HEK293 (cell line): Measurements from ENCODE around the gene MRTFA.

Experiments
- BCL11B ChIP-seq: fragments of 450-650 bp; formaldehyde crosslinking; IDR thresholded peaks from 2 replicates; pipeline ENCODE4 v1.5.1; 2016; ENCODE audit warnings: low read depth, missing biosample characterization, missing genetic modification characterization
- GLIS2 ChIP-seq: fragments of 450-650 bp; formaldehyde crosslinking; IDR thresholded peaks from 2 replicates; pipeline ENCODE4 v1.5.1; 2016; ENCODE audit warnings: missing biosample characterization, missing genetic modification characterization
- KLF16 ChIP-seq: fragments of 450-650 bp; formaldehyde crosslinking; IDR thresholded peaks from 2 replicates; pipeline ENCODE4 v1.5.1; 2017; ENCODE audit warnings: missing biosample characterization, missing genetic modification characterization
- KLF7 ChIP-seq: fragments of 450-650 bp; formaldehyde crosslinking; IDR thresholded peaks from 2 replicates; pipeline ENCODE4 v1.5.1; 2016; ENCODE audit warnings: missing biosample characterization, missing genetic modification characterization, borderline replicate concordance
- KLF9 ChIP-seq: fragments of 450-650 bp; formaldehyde crosslinking; IDR thresholded peaks from 2 replicates; pipeline ENCODE4 v1.5.1; 2016; ENCODE audit warnings: missing biosample characterization, missing genetic modification characterization, low read depth
- MEIS1 ChIP-seq: sonication (generic); formaldehyde crosslinking; IDR thresholded peaks from 2 replicates; pipeline ENCODE4 v1.8.1; 2022; ENCODE audit warnings: missing genetic modification reagents, mild to moderate bottlenecking, borderline replicate concordance
- ZEB2 ChIP-seq: fragments of 450-650 bp; formaldehyde crosslinking; IDR thresholded peaks from 2 replicates; pipeline ENCODE4 v1.5.1; 2016; ENCODE audit warnings: missing biosample characterization, missing genetic modification characterization
- ZFP37 ChIP-seq: fragments of 450-650 bp; formaldehyde crosslinking; IDR thresholded peaks from 2 replicates; pipeline ENCODE4 v1.5.1; 2016; ENCODE audit warnings: missing biosample characterization, missing genetic modification characterization
- ZNF133 ChIP-seq: fragments of 450-650 bp; formaldehyde crosslinking; IDR thresholded peaks from 2 replicates; pipeline ENCODE4 v1.5.1; 2016; ENCODE audit warnings: missing biosample characterization, missing genetic modification characterization
- ZNF366 ChIP-seq: fragments of 450-650 bp; formaldehyde crosslinking; conservative IDR thresholded peaks from 2 replicates; pipeline ENCODE4 v1.5.1; 2016; ENCODE audit warnings: missing biosample characterization, missing genetic modification characterization
- ZNF391 ChIP-seq: fragments of 450-650 bp; formaldehyde crosslinking; IDR thresholded peaks from 2 replicates; pipeline ENCODE4 v1.5.1; 2016; ENCODE audit warnings: low read depth, missing biosample characterization, missing genetic modification characterization, borderline replicate concordance
- ZNF394 ChIP-seq: fragments of 450-650 bp; formaldehyde crosslinking; IDR thresholded peaks from 2 replicates; pipeline ENCODE4 v1.5.1; 2016; ENCODE audit warnings: missing biosample characterization, missing genetic modification characterization, mild to moderate bottlenecking, moderate library complexity, borderline replicate concordance
- ZNF510 ChIP-seq: fragments of 450-650 bp; formaldehyde crosslinking; IDR thresholded peaks from 2 replicates; pipeline ENCODE4 v1.5.1; 2018; ENCODE audit warnings: mild to moderate bottlenecking, missing genetic modification characterization, missing biosample characterization; ENCODE audit not compliant: insufficient replicate concordance
- ZNF549 ChIP-seq: fragments of 450-650 bp; IDR thresholded peaks from 2 replicates; pipeline ENCODE4 v1.5.1; 2018; ENCODE audit warnings: missing biosample characterization, missing genetic modification characterization, mild to moderate bottlenecking, inconsistent platforms, moderate library complexity
- ZNF555 ChIP-seq: fragments of 450-650 bp; formaldehyde crosslinking; conservative IDR thresholded peaks from 2 replicates; pipeline ENCODE4 v1.5.1; 2017; ENCODE audit warnings: missing biosample characterization, mild to moderate bottlenecking, missing genetic modification characterization, inconsistent platforms
- ZNF670 ChIP-seq: fragments of 450-650 bp; formaldehyde crosslinking; IDR thresholded peaks from 2 replicates; pipeline ENCODE4 v1.5.1; 2016; ENCODE audit warnings: missing biosample characterization, missing genetic modification characterization, low read depth
- ZNF776 ChIP-seq: fragments of 450-650 bp; formaldehyde crosslinking; IDR thresholded peaks from 2 replicates; pipeline ENCODE4 v1.5.0; 2017; ENCODE audit warnings: missing biosample characterization, missing genetic modification characterization, borderline replicate concordance
- ZSCAN30 ChIP-seq: fragments of 450-650 bp; IDR thresholded peaks from 2 replicates; pipeline ENCODE4 v1.5.1; 2018; ENCODE audit warnings: missing biosample characterization, mild to moderate bottlenecking, missing genetic modification characterization, moderate library complexity
- TF ChIP-seq, protein P1 (sequence below): fragments of 450-650 bp; formaldehyde crosslinking; IDR thresholded peaks from 2 replicates; pipeline ENCODE4 v1.5.1; 2016; ENCODE audit warnings: missing biosample characterization, missing genetic modification characterization
- TF ChIP-seq, protein P2 (sequence below): fragments of 450-650 bp; formaldehyde crosslinking; IDR thresholded peaks from 2 replicates; pipeline ENCODE4 v1.5.1; 2017; ENCODE audit warnings: missing biosample characterization, missing genetic modification characterization
- TF ChIP-seq, protein P3 (sequence below): fragments of 450-650 bp; formaldehyde crosslinking; IDR thresholded peaks from 2 replicates; pipeline ENCODE4 v1.5.1; 2016; ENCODE audit warnings: missing biosample characterization, missing genetic modification characterization
- TF ChIP-seq, protein P4 (sequence below): fragments of 450-650 bp; IDR thresholded peaks from 2 replicates; pipeline ENCODE4 v1.5.1; 2018; ENCODE audit warnings: missing biosample characterization, mild to moderate bottlenecking, missing genetic modification characterization
- TF ChIP-seq, protein P5 (sequence below): fragments of 450-650 bp; formaldehyde crosslinking; IDR thresholded peaks from 2 replicates; pipeline ENCODE4 v1.5.1; 2016; ENCODE audit warnings: missing biosample characterization, missing genetic modification characterization
- TF ChIP-seq, protein P6 (sequence below): fragments of 450-650 bp; formaldehyde crosslinking; IDR thresholded peaks from 2 replicates; pipeline ENCODE4 v1.5.1; 2016; ENCODE audit warnings: missing biosample characterization, missing genetic modification characterization

Gene MRTFA

DNA sequence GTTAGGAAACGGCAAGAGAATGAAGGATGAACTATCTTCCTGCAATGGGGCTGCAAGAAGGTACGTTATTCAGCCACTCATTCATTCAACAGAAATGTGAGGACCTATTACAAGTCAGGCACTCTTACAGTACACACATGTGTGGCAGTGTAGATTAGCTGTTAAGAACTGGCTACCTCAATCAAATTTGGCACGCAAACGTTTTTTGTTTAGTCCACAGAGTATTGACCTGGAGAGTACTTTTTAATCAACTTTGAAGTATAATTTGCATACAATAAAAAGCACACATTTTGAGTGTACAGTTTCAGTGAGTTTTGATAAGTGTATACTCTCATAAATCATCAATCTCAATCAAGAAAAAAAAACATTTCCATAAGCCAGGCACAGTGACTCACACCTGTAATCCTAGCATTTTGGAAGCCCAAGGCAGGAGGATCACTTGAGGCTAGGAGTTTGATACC is 24.2 kb downstream of the MRTFA start (continued):
- TF ChIP-seq, protein P1, sequence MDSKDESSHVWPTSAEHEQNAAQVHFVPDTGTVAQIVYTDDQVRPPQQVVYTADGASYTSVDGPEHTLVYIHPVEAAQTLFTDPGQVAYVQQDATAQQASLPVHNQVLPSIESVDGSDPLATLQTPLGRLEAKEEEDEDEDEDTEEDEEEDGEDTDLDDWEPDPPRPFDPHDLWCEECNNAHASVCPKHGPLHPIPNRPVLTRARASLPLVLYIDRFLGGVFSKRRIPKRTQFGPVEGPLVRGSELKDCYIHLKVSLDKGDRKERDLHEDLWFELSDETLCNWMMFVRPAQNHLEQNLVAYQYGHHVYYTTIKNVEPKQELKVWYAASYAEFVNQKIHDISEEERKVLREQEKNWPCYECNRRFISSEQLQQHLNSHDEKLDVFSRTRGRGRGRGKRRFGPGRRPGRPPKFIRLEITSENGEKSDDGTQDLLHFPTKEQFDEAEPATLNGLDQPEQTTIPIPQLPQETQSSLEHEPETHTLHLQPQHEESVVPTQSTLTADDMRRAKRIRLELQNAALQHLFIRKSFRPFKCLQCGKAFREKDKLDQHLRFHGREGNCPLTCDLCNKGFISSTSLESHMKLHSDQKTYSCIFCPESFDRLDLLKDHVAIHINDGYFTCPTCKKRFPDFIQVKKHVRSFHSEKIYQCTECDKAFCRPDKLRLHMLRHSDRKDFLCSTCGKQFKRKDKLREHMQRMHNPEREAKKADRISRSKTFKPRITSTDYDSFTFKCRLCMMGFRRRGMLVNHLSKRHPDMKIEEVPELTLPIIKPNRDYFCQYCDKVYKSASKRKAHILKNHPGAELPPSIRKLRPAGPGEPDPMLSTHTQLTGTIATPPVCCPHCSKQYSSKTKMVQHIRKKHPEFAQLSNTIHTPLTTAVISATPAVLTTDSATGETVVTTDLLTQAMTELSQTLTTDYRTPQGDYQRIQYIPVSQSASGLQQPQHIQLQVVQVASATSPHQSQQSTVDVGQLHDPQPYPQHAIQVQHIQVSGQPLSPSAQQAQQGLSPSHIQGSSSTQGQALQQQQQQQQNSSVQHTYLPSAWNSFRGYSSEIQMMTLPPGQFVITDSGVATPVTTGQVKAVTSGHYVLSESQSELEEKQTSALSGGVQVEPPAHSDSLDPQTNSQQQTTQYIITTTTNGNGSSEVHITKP (tag by site-specific recombination): peak; percentile 70
- TF ChIP-seq MEIS1: no peak
- TF ChIP-seq ZNF394: peak; percentile 66; the same call in 1 of the 2 replicates
- peak; percentile 62 for TF ChIP-seq ZNF366
- TF ChIP-seq, protein P2, sequence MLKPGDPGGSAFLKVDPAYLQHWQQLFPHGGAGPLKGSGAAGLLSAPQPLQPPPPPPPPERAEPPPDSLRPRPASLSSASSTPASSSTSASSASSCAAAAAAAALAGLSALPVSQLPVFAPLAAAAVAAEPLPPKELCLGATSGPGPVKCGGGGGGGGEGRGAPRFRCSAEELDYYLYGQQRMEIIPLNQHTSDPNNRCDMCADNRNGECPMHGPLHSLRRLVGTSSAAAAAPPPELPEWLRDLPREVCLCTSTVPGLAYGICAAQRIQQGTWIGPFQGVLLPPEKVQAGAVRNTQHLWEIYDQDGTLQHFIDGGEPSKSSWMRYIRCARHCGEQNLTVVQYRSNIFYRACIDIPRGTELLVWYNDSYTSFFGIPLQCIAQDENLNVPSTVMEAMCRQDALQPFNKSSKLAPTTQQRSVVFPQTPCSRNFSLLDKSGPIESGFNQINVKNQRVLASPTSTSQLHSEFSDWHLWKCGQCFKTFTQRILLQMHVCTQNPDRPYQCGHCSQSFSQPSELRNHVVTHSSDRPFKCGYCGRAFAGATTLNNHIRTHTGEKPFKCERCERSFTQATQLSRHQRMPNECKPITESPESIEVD (tag by site-specific recombination): peak; percentile 89
- no peak for TF ChIP-seq GLIS2 (tag by site-specific recombination)
- TF ChIP-seq ZFP37 (tag by site-specific recombination): no peak
- TF ChIP-seq ZEB2 (tag by site-specific recombination): 0 out of 2 replicates have a peak, but pooled peaks have one; percentile 29
- TF ChIP-seq ZNF776 (tag by site-specific recombination): no peak
- TF ChIP-seq, protein P3, sequence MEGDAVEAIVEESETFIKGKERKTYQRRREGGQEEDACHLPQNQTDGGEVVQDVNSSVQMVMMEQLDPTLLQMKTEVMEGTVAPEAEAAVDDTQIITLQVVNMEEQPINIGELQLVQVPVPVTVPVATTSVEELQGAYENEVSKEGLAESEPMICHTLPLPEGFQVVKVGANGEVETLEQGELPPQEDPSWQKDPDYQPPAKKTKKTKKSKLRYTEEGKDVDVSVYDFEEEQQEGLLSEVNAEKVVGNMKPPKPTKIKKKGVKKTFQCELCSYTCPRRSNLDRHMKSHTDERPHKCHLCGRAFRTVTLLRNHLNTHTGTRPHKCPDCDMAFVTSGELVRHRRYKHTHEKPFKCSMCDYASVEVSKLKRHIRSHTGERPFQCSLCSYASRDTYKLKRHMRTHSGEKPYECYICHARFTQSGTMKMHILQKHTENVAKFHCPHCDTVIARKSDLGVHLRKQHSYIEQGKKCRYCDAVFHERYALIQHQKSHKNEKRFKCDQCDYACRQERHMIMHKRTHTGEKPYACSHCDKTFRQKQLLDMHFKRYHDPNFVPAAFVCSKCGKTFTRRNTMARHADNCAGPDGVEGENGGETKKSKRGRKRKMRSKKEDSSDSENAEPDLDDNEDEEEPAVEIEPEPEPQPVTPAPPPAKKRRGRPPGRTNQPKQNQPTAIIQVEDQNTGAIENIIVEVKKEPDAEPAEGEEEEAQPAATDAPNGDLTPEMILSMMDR (tag by site-specific recombination): no peak
- no peak for TF ChIP-seq ZSCAN30 (tag by site-specific recombination)
- no peak for TF ChIP-seq ZNF510 (tag by site-specific recombination)
- no peak for TF ChIP-seq KLF16 (tag by site-specific recombination)
- no peak for TF ChIP-seq KLF9
- no peak for TF ChIP-seq ZNF133
- no peak for TF ChIP-seq ZNF670
- 0 out of 2 replicates have a peak, but pooled peaks have one; percentile 38 for TF ChIP-seq ZNF391 (tag by site-specific recombination)
- TF ChIP-seq ZNF549: no peak
- TF ChIP-seq, protein P4, sequence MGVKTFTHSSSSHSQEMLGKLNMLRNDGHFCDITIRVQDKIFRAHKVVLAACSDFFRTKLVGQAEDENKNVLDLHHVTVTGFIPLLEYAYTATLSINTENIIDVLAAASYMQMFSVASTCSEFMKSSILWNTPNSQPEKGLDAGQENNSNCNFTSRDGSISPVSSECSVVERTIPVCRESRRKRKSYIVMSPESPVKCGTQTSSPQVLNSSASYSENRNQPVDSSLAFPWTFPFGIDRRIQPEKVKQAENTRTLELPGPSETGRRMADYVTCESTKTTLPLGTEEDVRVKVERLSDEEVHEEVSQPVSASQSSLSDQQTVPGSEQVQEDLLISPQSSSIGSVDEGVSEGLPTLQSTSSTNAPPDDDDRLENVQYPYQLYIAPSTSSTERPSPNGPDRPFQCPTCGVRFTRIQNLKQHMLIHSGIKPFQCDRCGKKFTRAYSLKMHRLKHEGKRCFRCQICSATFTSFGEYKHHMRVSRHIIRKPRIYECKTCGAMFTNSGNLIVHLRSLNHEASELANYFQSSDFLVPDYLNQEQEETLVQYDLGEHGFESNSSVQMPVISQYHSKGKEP (tag by site-specific recombination): no peak; the same call in 1 of the 2 replicates
- no peak for TF ChIP-seq BCL11B (tag by site-specific recombination)
- TF ChIP-seq KLF7 (tag by site-specific recombination): no peak
- TF ChIP-seq ZNF555 (tag by site-specific recombination): no peak
- TF ChIP-seq, protein P5, sequence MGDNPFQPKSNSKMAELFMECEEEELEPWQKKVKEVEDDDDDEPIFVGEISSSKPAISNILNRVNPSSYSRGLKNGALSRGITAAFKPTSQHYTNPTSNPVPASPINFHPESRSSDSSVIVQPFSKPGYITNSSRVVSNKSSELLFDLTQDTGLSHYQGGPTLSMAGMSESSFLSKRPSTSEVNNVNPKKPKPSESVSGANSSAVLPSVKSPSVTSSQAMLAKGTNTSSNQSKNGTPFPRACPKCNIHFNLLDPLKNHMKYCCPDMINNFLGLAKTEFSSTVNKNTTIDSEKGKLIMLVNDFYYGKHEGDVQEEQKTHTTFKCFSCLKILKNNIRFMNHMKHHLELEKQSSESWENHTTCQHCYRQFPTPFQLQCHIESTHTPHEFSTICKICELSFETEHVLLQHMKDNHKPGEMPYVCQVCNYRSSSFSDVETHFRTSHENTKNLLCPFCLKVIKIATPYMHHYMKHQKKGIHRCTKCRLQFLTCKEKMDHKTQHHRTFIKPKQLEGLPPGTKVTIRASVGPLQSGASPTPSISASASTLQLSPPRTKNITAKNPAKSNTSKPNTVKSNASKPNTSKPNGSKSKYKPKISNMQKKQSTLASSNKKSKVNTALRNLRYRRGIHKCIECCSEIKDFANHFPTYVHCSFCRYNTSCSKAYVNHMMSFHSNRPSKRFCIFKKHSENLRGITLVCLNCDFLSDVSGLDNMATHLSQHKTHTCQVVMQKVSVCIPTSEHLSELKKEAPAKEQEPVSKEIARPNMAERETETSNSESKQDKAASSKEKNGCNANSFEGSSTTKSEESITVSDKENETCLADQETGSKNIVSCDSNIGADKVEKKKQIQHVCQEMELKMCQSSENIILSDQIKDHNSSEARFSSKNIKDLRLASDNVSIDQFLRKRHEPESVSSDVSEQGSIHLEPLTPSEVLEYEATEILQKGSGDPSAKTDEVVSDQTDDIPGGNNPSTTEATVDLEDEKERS (tag by site-specific recombination): no peak
- TF ChIP-seq, protein P6, sequence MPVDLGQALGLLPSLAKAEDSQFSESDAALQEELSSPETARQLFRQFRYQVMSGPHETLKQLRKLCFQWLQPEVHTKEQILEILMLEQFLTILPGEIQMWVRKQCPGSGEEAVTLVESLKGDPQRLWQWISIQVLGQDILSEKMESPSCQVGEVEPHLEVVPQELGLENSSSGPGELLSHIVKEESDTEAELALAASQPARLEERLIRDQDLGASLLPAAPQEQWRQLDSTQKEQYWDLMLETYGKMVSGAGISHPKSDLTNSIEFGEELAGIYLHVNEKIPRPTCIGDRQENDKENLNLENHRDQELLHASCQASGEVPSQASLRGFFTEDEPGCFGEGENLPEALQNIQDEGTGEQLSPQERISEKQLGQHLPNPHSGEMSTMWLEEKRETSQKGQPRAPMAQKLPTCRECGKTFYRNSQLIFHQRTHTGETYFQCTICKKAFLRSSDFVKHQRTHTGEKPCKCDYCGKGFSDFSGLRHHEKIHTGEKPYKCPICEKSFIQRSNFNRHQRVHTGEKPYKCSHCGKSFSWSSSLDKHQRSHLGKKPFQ (tag by site-specific recombination): peak; percentile 79
